HG03575 (cell line): ENCODE data around the gene DNAJB6.

ENCODE experiments used
- ATAC-seq: cut with Tn5 transposase; IDR thresholded peaks from one replicate; pipeline ENCODE4 v1.9.1; 2021; ENCODE audit not compliant: unreplicated experiment, insufficient number of reproducible peaks, low FRiP score; ENCODE audit errors: extremely low read depth

Gene DNAJB6

DNA sequence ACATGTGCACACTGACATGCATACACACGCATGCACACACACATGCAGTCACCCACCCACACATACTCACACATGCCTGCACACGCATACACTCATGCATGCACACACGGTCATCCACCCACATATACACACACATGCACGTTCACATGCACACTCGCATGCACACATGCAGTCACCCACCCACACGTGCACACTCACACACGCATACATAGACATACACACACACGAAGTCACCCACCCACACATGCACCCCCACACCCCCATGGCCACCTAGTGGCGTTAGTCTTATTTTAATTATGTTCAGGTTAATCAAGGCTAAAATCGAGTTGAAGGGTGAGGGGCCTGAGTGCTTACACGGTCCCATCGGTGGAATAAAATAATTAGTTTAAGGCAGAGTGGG, 96.8 kb downstream of the DNAJB6 start:
- ATAC-seq = no peak

DNA sequence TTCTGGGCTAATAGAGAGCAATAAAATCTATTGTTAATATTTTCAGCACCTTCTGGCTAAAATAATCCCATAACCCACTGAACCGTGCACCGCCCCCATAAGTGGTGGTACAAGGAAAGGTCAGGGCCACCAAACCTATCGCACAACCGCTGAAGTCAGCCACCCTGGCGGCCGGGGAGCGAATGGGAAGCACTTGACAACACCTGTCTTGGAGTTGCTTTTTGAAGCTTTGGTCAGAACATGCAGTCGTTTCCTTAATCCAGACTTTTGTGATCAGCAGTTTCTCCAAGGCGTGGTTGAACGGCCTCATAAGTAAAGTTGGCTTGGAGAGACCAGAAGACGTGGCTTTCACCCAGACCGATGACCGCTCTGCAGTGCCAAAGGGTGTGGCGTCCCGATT, 97.4 kb downstream of the DNAJB6 start:
- no peak for ATAC-seq

DNA sequence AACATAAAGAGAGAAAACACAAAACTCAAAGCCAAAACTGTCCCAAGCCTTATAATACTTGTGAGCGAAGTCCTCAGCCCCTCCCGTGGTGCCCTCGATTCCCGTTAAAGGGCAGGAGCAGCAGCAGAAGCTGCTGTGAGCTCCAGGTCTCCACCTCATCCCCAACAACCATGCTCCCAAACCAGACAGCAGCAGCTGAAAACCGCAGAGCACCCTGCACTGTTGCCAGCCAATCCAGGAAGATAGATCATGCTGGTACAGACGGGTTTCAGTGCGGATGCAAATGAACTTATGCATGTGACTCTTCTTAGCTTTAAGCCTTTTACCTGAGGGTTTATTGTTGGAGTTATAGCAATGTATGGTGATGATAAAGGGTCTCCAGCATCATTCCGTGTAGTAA, 97.9 kb downstream of the DNAJB6 start:
- no peak for ATAC-seq

DNA sequence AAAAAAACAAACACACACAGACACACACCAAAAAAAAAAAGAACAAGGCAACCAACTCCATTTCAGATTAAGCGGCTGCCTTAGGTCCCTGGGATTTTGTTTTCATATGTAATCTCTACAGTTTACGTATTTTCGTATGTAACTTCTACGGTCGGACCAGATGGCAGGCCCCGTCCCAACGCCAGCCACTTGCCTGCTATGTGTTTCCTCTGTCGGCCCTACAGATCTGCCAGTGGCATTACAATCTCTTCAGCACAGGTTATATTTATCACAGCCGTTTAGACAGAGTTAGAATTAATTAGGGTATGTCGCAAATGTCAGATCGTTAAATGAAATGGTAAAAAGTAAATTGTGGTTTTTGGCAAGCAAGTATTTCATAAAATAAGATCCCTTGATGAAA, 99.3 kb downstream of the DNAJB6 start:
- ATAC-seq = no peak

DNA sequence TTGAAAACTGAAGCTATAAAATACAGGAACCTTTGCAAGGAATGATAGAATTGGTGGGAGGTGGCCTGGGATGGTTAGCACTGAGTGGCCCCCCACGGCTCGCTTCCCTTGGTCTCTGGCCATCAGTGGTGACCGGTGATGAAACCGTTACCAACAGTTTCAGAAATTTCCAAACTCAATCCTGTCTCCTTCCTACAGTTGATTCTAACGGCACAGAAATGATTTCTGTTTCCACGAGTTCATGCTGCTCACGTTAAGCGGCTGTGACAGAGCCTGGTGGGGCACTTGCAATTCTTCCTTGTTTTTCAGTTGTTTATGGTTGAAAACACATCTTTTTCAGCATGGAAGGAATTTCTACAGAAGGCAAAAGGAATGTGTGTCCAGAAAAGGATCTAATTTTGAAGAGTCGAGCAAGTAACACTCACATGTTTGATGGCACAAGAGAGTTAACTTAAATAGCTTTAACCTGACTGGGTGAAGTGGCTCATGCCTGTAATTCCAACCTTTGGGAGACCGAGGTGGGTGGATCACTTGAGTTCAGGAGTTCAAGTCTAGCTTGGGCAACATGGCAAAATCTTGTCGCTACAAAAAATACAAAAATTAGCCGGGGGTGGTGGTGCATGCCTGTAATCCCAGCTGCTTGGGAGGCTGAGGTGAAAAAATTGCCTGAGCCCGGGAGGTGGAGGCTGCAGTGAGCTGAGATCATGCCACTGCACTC, 100.1 kb downstream of the DNAJB6 start:
- no peak for ATAC-seq

DNA sequence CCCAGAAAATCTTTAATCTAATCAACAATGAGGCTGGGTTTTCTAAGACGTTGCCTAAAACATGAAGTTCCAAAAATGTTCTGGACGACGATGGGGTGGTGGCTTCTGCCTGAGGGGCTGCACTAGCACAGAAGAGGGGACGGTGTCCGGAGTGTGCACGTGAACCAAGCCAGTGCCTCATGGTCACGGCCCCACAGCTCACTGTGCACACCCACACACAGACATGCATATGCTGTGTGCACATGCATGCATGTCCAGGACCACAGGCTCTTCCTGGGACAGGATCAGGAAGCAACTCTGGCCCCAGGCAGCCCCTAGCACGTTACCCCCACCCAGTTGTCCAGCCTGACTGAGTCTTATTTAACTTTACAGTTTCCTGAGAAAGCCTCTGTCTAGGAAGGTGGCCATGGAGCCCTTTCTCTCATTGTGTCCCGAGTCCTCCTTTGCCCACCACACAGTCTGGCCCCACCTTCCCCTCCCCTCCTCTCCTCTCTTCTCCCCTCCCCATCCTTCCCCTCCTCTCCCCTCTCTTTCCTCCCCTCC, 100.8 kb downstream of the DNAJB6 start:
- no peak for ATAC-seq

DNA sequence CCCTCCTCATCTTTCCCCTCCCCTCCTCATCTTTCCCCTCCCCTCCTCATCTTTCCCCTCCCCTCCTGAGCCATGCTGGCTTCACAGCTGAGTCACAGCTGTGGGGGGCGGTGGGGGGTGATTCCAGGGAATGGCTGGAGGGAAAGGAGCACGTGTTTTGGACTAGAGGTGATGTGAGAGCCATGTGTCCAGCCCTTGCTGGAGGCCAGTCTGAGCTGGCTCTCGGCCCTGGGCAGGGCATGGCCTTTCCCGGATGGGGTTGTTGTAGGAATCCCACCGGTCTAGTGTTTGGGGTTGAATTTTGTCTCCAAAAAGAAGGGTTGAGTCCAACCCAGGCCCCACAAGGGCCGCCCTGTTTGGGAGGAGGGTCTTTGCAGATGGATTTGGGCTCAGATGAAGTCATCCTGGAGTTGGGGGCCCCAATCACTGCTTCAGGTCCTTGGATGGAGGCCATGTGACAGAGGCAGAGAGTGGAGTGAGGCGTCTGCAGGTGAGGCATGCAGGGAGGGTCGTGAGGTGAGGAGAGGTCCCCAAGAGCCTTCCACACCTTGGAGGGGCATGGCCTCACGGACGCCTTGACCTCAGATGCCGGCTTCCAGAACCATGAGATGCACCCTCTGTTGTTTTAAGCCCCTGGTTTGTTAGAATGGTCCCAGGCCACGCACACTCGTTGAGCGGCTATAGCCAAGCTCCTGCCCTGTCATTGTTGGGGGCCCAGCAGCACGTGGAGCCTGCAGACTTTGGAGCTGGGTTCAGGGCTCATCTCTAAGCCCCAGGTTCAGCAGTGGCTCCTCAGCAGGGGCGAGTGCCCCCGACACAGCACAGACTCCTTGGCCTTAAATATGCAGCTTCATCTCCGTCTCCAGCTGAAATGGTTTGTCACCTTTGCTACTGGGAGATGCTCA, 101.6 kb downstream of the DNAJB6 start:
- no peak for ATAC-seq

DNA sequence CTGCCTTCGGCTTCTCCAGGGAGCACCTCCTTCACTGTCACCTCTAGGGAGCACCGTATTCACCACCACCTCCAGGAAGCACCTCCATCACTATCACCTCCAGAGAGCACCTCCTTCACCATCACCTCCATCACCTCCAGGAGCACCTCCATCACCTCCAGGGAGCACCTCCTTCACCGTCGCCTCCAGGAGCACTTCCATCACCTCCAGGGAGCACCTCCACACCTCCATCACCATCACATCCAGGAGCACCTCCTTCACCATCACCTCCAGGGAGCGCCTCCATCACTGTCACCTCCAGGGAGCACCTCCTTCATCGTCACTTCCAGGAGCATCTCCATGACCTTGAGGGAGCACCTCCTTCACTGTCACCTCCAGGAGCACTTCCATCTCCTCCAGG, 102.3 kb downstream of the DNAJB6 start:
- ATAC-seq = no peak

DNA sequence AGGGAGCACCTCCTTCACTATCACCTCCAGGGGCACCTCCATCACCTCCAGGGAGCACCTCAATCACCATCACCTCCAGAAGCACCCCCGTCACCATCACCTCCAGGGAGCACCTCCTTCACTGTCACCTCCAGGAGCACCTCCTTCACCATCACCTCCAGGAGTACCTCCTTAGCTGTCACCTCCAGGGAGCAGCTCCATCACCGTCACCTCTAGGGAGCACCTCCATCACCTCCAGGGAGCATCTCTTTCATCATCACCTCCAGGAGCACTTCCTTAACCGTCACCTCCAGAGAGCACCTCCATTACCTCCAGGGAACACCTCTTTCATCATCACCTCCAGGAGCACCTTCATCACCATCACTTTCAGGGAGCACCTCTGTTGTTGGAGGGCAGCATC, 103.0 kb downstream of the DNAJB6 start:
- no peak for ATAC-seq

DNA sequence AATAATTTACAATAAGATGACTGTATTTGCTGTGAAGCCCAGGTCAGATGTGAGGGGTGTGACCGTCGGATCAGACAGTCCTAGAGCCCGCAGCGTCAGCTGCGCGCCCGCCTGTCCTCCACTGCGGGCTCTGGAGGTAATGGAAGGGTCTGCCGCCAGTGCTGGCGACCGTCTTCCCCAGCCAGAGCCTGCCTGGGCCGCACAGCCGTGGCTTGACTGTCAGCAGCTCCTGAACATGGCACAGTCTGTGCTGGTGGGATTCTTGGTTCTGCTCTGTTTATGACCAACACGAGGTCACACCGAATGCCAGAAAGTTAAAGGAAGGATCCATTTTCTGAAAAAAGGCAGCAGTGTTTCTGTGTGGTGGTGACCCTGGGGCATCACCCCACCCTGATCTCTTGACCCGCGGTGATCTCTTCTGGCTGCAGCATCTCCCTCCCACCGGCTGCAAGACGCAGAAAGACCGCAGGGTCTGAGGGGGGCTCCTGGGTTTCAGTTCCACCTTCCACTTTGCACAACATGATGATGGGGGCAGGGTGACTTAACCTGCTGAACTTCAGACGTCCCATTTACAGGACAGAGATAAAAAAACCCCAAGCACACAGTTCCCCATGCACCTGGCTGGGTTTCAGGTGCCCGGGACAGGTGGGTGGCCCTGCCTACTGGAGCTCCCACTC, 103.7 kb downstream of the DNAJB6 start:
- no peak for ATAC-seq

DNA sequence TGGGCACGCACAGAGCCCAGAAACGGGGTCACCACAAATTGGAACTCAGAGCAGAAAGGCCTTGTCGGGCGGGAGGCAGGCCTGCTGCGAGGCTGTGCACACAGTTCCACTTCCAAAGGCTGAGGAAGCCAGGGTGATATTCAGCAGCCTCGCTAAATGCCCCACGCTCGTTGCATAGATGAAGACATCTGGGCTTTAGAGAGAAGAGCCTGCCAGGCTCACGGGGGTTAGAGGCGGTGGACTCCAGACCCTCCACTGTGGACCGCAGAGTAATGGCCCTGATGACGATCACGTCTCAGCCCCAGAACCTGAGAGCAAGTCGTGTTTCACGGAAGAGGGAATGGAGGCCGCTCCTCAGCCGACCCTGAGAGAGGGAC, 104.2 kb downstream of the DNAJB6 start:
- ATAC-seq = no peak

DNA sequence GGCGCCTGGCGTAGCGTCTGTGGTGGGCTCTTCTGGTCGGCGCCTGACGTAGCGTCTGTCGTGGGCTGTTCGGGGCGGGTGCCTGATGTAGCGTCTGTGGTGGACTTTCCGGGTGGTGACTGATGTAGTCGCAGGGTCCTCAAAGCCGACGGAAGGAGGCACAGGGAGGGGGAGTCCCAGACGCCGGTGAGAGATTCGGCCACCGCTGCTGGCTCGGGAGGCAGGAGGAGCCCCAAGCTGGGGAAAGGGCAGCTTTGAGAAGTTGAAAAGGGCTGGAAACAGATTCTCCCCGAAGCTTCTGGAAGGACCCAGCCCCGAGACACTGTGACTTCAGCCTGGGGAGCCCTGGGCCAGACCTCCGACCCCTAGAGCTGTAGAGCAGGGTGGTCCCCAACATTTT, 105.7 kb downstream of the DNAJB6 start:
- ATAC-seq = no peak

DNA sequence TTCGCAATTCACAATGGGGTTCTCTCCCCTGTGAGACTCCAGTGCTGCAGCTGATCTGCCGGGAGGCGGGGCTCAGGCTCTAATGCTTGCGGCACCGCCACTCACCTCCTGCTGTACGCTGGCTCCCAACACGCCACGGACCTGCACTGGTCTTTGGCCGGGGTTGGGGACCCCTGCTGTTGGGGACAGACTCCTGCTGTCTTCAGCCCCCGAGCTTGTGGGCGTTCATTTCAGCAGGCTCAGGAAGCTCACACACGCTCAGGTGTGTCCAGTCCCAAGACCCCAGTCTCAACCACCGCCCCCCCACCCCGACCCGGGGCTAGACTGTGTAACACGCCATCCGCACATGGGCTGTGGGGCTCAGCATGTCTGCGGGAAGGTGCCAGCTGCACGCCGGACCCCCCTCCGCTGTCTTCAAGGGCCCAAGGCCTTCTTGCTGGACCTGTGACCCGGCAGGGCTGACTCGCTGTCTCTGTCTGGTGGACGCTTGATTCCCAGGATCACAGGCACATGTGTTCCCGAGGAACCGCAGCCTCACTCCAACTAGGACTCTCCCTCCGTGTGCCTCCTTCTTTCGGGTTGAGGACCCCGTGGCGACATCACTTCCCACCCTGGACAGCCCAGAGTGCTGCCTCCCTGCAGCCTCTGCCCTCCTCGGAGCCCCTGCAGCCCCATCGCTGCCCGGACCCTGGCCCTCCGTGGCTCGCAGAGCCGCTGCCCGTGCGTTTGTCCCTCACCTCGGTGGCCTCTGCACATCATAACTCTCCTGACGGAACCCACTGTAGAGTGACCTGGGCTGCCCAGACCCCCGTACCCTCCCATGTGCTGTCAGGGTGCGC, 106.4 kb downstream of the DNAJB6 start:
- no peak for ATAC-seq

DNA sequence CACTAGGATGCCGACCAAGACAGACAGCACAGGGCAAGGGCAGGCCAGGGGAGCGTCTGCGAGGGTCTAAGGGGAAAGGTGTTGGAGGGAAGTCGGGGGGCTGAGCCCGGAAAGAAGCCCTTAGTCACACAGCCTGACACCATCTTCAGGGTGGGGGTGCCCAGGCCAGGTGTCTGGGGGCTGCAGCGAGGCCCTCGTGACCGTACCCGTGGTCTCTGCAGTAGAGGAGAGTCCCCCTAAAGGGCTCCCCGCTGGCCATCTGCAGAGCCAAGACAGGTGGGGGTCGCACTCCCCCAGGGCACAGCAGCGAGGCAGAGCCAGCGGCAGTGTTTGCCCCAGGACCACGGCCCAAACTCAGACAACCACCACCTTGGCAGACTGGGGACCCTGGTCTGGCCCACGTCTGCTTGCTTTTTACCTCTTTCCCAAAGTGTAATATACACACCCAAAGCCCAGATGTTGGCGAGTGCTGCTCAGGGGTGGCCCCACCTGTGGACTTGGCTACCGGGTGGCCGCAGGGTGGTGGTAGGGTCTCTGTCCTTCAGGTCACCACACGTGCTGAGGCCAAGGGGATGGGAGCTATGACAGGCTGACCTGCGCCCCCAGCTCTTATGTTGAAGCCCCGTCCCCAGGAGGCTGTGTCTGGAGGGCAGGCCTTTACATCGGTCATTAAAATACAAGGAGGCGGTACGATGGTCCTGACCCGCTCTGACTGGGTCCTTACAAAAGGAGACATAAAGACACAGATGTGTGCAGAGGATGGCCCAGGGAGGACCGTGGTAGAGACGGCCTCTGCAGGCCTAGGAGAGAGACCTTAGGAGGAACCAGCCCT, 107.4 kb downstream of the DNAJB6 start:
- no peak for ATAC-seq

DNA sequence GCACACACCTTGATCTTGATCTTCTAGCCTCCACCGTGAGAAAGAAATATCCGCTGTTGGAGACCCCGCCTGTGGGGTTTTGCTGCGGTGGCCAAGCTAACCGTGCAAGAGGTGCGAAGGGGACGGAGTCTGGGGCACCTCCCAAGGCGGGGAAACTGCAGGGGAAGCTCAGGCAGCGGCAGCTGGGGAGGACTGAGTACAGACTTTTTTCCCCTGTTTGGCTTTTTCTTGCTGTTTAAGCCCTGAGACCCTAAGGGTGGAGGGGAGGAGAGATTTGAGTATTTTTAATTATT, 108.0 kb downstream of the DNAJB6 start:
- no peak for ATAC-seq

DNA sequence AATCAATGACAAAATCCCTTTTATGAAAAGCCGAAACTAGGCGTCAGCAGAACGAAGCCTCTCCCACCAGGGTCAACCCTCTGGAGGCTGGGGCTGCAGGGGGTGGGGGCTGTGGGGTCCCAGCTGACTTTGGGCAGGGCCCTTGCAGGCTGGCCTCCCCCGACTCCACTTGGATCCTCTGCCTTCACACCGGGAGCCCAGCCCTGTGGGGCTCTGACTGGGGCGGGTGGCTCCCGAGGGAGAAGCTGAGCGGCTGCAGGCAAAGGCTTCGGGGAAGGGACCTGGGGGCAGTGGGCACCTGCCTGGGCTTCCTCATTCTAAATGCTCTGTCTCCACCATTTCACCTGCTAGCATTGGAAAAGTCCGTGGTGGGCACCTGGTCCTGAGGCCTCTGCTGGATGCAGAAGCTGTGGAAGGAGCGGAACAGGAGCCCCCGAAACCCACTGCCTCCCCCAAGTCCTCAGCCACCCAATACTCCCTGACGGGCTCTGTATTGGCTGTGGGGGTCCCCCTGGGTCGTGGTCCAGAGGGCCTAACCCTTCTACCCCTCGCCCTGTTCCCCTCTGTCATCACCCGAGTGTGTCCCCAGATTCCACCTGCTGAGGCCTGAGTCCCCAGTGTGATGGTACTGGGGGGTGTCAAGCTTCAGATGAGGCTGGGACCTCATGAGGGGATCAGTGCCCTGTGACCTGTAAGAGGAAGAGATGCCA, 108.6 kb downstream of the DNAJB6 start:
- ATAC-seq = no peak

DNA sequence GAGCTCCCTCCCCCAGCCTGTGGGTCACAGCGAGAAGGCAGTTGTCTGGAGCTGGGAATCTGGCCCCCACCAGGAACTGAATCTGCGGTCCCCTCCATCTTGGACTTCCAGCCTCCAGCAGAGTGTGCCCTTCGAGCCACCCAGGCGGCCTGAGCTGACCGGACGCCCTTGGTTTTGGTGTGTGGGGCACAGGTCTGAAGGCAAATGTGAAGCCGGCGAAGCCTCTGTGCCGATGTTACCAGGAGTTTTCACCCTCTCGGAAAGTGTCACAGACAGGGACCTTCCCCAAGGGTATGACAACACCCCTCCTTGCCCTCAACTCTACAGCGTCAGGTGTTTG, 109.1 kb downstream of the DNAJB6 start:
- no peak for ATAC-seq

DNA sequence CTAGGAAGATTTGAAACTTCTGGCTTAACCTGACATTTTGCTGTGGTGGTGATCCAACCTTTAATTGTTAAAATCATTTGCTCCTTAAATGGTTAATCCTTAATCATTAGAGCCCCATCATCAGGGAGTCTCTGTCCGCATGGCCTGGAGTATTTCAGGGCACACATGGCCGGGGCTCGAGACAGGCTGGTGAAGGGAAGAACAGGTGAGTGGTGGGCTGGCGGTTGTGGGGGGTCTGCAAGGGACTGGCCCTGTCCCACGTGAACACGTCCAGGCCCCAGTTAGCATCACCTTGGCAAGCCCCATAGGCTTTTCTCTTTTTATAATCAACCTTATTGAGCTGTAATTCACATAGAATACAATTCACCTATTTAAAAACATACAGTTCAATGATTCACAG, 109.5 kb downstream of the DNAJB6 start:
- ATAC-seq = no peak
